PFSK-1 (cell line): ENCODE measurements around the gene CRBN. TPM values are rescaled to one million over a fixed set of nuclear protein-coding genes. Genes with fewer than 3 reads are reported as not detected.

Source experiments
- FOXP2 ChIP-seq: optimal IDR thresholded peaks from 2 replicates; pipeline ENCODE3; 2011; ENCODE audit warnings: borderline replicate concordance, control low read depth, inconsistent platforms; ENCODE audit not compliant: insufficient read depth; ENCODE audit errors: extremely low read length, extremely low read depth
- POLR2AphosphoS5 ChIP-seq: IDR thresholded peaks from 2 replicates; pipeline ENCODE4 v1.6.1; 2012; ENCODE audit warnings: low read depth, mild to moderate bottlenecking, control low read depth, low read length, moderate library complexity
- REST ChIP-seq, 2 experiments: IDR thresholded peaks; 2 replicates each; pipeline versions ENCODE4 v1.6.1 to v1.8.0; 2011 to 2012; ENCODE audit warnings: low read depth in 2 of 2, low read length in 2 of 2, control low read depth in 1 of 2, inconsistent platforms in 1 of 2, mild to moderate bottlenecking in 1 of 2, moderate library complexity in 1 of 2; ENCODE audit not compliant: insufficient read depth in 1 of 2
- SIN3A ChIP-seq: IDR thresholded peaks from 2 replicates; pipeline ENCODE4 v1.6.1; 2012; ENCODE audit warnings: mild to moderate bottlenecking, low read length, moderate library complexity, borderline replicate concordance; ENCODE audit not compliant: insufficient read depth
- TAF1 ChIP-seq: IDR thresholded peaks from 2 replicates; pipeline ENCODE4 v1.6.1; 2012; ENCODE audit warnings: low read length, control low read depth, borderline replicate concordance; ENCODE audit not compliant: insufficient read depth
- polyA plus RNA-seq: library from polyadenylated mRNA; unstranded; fragments of >200 nt; gene quantifications from one replicate; pipeline ENCODE4 v1.2.1, GENCODE V29; 2012; ENCODE audit warnings: low read depth, missing spikeins; ENCODE audit not compliant: insufficient read length

CRBN gene
- 13.5 TPM for polyA plus RNA-seq

GRCh38 chr3:3179407-3180094 is at the start of gene CRBN:
CRBN (minus strand) TSS chr3:3179691; CDS start chr3:3179687, 4 bp downstream.
- TF ChIP-seq TAF1, result peak; percentile 47; the same call in 1 of the 2 replicates
- no peak for TF ChIP-seq SIN3A
- 0 out of 4 replicates have a peak, but pooled peaks of 1 of the 2 experiments have one; percentile 18 for TF ChIP-seq REST (IDR thresholded peaks at IDR 0.05; ENCODE audit: insufficient read depth in 1 of 2, low read depth in 2 of 2, low read length in 2 of 2)
- peak; percentile 98 for TF ChIP-seq FOXP2

GRCh38 chr3:3227640-3228039 is 48.1 kb upstream of the CRBN start:
- TF ChIP-seq REST (IDR thresholded peaks at IDR 0.05; ENCODE audit: insufficient read depth in 1 of 2, low read depth in 2 of 2, low read length in 2 of 2) (no peak), POLR2AphosphoS5 (no peak), TAF1 (no peak), SIN3A (no peak), FOXP2 (no peak)

- TF ChIP-seq TAF1 (no peak), FOXP2 (no peak), POLR2AphosphoS5 (no peak), SIN3A (no peak), REST (IDR thresholded peaks at IDR 0.05; ENCODE audit: insufficient read depth in 1 of 2, low read depth in 2 of 2, low read length in 2 of 2) (no peak)
Measured at GRCh38 chr3:3221528-3221927, 42.0 kb upstream of the CRBN start.

GRCh38 chr3:3216401-3216800 is 36.9 kb upstream of the CRBN start:
- no peak for TF ChIP-seq TAF1
- TF ChIP-seq SIN3A, result no peak
- no peak for TF ChIP-seq FOXP2
- no peak for TF ChIP-seq REST (IDR thresholded peaks at IDR 0.05; ENCODE audit: insufficient read depth in 1 of 2, low read depth in 2 of 2, low read length in 2 of 2)
- TF ChIP-seq POLR2AphosphoS5, result no peak
